Pancreas (tissue), 10 donors: ENCODE data around the gene LMOD3. TPM values are rescaled to one million over a fixed set of nuclear protein-coding genes. Genes with fewer than 3 reads are reported as not detected.

Experiments used
- ATAC-seq, 4 donors: fragments of 200-7000 bp; cut with Tn5 transposase; one replicate each; pipeline versions ENCODE4 v1.8.0 to v1.9.1; 2020; ENCODE audit warnings: mild to moderate bottlenecking in 4 of 4, moderate library complexity in 4 of 4
- DNase-seq, 6 donors: peaks; one replicate each; pipeline ENCODE4 v3.0.0-alpha.2; 2020
- FAIRE-seq: peaks from 2 replicates; lab custom pipeline; 2012; peaks lifted over from hg19 to GRCh38; lab: Jason Lieb, UNC
- H3K27ac ChIP-seq, 4 donors: fragments of 200-600 bp; sonication (generic); 1 replicate in 3 of 4; 2 replicates in 1 of 4; pipeline versions ENCODE4 v1.5.0 to v1.8.0; 2020
- H3K27me3 ChIP-seq, 4 donors: fragments of 200-600 bp; one replicate each; pipeline ENCODE4 v1.8.0; 2021
- H3K36me3 ChIP-seq, 3 donors: fragments of 200-600 bp; sonication (generic) in 1 of 3; one replicate each; pipeline versions ENCODE4 v1.5.0 to v1.8.0; 2020 to 2021
- H3K4me1 ChIP-seq, 3 donors: fragments of 200-600 bp; one replicate each; pipeline ENCODE4 v1.8.0; 2021
- H3K4me3 ChIP-seq, 4 donors: fragments of 200-600 bp; sonication (generic) in 2 of 4; one replicate each; pipeline versions ENCODE4 v1.5.0 to v1.8.0; 2020 to 2021
- H3K9me3 ChIP-seq, 4 donors: fragments of 200-600 bp; one replicate each; pipeline ENCODE4 v1.8.0; 2021
- WGBS, 2 donors: extraction: QIAGEN DNeasy Blood & Tissue Kit; methylation state at CpG; one replicate each; pipeline ENCODE4 v1.1.7; 2013; 5-methylcytosine and 5-hydroxymethylcytosine counted together
- intact Hi-C, 3 donors: fragments of 100-400 bp; cut with DNase I; formaldehyde crosslinking; loops; one replicate each; pipeline versions ENCODE4 v1.11.1 to v1.14.2; 2022
- polyA plus RNA-seq, 2 donors: library from polyadenylated mRNA; stranded (reverse); fragments of 200-250 nt; gene quantifications; one replicate each; pipeline ENCODE4 v1.2.3, GENCODE V29; 2013
- total RNA-seq, 6 donors: library from RNA; stranded (reverse); fragmentation: NEBNext Ultra II Directional in 4 of 6; extraction: Animal tissue kit (Norgen Biotek cat#: 25700) in 4 of 6; gene quantifications; one replicate each; pipeline versions ENCODE4 v1.2.1 to v1.2.4, GENCODE V29; 2021 to 2023
- TF ChIP-seq, protein P1 (sequence below), 4 donors: fragments of 200-600 bp; sonication (generic) in 3 of 4; IDR thresholded peaks; one replicate each; pipeline versions ENCODE4 v1.5.0 to v1.8.0; 2021; ENCODE audit warnings: antibody characterized with exemption in 4 of 4
- donor health status: healthy with polysubstance abuse.
- donor health status: DM: no; HTN: no; CAD: no; lungs with moderate emphysema.
- donor health status: DM: no; HTN: no; CAD: no.
- donor health status: control.
- donor health status: control.
- donor health status: Bipolar disorder and iron deficiency.
- donor health status: DM: yes; HTN: yes; CAD: no.
- donor health status: DM: no; HTN: no; CAD: no.
- donor health status: DM: no; HTN: no; CAD: no.
- donor health status: DM: yes; HTN: yes; CAD: no.

The LMOD3 gene
- total and polyA plus RNA-seq, 8 donors: 0.08 TPM; not detected in 7

DNA sequence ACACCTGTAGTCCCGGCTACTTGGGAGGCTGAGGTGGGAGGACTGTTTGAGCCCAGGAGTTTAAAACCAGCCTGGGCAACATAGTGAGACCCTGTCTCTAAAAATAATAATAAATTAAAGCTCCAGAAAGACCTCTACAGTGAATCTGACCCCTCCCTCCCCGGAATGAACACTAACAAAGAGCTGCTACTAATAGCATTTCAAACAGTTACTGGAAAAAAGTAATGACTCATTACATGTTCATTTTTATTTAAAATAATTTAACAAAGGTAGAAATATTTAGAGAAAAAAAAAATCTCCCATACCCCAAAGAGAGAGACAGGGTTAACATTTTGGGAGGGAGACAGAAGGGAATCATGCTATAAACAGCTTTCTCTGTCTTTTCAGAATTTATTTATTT lies 40.0 kb downstream of the LMOD3 start:
- H3K27ac ChIP-seq: peak overlapping the region in 2 of 4 donors; percentile 94 to 95
- WGBS, 2 donors: 78 to 85% methylated on average over 2 of the region's 2 CpGs
- no peaks in the 10 kb centered on the region for H3K27me3 ChIP-seq
- DNase-seq (no peak), ATAC-seq (no peak), FAIRE-seq (no peak)
- no peak overlapping the region for H3K4me3 ChIP-seq
- no peaks in the 10 kb centered on the region for H3K9me3 ChIP-seq
- peaks cover 15 to 41% (median 24%) of the 10 kb centered on the region in 3 donors for H3K4me1 ChIP-seq
- TF ChIP-seq, protein P1, sequence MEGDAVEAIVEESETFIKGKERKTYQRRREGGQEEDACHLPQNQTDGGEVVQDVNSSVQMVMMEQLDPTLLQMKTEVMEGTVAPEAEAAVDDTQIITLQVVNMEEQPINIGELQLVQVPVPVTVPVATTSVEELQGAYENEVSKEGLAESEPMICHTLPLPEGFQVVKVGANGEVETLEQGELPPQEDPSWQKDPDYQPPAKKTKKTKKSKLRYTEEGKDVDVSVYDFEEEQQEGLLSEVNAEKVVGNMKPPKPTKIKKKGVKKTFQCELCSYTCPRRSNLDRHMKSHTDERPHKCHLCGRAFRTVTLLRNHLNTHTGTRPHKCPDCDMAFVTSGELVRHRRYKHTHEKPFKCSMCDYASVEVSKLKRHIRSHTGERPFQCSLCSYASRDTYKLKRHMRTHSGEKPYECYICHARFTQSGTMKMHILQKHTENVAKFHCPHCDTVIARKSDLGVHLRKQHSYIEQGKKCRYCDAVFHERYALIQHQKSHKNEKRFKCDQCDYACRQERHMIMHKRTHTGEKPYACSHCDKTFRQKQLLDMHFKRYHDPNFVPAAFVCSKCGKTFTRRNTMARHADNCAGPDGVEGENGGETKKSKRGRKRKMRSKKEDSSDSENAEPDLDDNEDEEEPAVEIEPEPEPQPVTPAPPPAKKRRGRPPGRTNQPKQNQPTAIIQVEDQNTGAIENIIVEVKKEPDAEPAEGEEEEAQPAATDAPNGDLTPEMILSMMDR (IDR thresholded peaks at IDR 0.05): no peak
- intact Hi-C loops: no loop called here
- H3K36me3 ChIP-seq: no peaks in the 10 kb centered on the region

DNA sequence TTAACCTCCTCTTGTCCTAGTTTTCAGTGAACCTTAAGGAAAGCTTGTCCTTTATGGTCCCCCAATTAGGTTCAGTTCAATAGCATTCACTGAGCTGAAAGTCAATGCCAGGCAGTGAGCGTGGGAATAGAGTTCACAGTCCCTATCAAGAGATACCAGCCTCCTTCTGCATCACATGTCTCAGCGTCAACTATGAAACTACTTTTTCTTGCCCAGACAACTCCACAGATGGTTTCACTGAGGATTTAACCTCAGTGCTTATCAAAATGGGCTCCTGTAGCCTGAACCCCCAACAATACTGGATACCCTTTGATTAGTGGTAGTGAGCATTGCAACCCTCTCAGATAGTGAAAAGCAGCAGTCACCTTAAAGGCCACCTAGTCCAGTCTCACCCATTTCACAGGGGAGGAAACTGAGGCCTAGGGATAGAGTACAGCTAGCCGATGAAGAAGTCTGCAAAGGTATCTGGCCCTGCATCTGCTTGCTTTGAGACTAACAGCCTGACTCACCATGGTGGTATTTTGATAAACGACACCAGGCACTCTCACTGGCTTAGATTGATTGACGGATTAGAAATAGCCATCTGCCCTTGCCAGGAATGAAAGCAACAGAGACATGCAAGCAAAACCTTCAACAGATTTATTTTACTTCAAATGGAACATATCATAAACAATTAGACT lies 40.7 kb downstream of the LMOD3 start:
- Histone ChIP-seq H3K36me3 (no peaks in the 10 kb centered on the region), H3K27me3 (no peaks in the 10 kb centered on the region), H3K4me3 (no peak overlapping the region), H3K9me3 (no peaks in the 10 kb centered on the region), H3K4me1 (peaks cover 10 to 34% (median 17%) of the 10 kb centered on the region in 3 donors), H3K27ac (peak overlapping the region in 2 of 4 donors; percentile 15 to 95)
- TF ChIP-seq, protein P1 (IDR thresholded peaks at IDR 0.05): no peak
- no peak for DNase-seq
- 76 to 77% methylated on average over 5 of the region's 5 CpGs for WGBS, 2 donors
- ATAC-seq: no peak
- intact Hi-C loops: no loop called here
- FAIRE-seq: no peak

DNA sequence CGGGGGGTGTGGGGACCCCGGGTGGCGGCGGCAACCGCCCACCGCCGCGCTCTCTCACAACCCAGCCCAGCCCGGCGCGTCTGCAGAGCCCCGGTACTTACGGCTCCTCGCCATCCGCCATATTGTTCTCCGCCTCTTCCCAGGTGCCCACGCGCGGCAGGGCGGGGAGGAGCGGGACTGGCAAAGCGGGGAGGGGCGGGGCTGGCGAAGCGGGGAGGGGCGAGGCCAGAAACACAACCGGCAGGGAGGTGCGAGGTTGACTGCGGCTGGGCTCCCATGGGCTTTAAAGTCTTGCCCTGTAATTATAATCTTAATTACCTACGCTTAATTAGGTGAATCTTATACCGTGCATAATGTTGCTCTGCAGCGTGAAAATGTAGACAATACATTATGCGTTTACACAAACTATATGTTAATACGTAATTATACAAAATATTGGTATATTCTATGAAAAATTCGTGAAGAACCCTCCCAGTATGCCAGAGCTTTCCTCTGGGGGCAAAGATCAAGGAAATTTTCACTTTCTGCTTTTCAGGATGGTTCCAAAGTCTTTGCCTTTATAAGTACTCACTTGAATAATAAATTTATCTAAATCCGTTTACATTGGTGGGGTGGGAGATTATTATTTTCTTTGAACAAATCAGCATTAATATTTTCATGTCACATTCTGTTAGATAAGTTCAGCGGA lies 42.0 kb downstream of the LMOD3 start, which contains the start of gene UBA3:
UBA3 (minus strand) TSS at position 133 of the 688 bp plus-strand sequence; CDS start at position 121, 12 bp downstream.
- H3K9me3 ChIP-seq: no peaks in the 10 kb centered on the region
- peak within 1 kb of the TSS; percentile 63 to 93 (median 72) for H3K4me3 ChIP-seq
- FAIRE-seq: no peak
- H3K27ac ChIP-seq: peak within 1 kb of the TSS in 3 of 4 donors; percentile 42 to 75 (median 69)
- H3K36me3 ChIP-seq: no peaks in the 10 kb centered on the region
- DNase-seq: peak; percentile 88 to 95 (median 92)
- TF ChIP-seq, protein P1 (IDR thresholded peaks at IDR 0.05): no peak
- H3K27me3 ChIP-seq: no peaks in the 10 kb centered on the region
- 1 to 2% methylated on average over 26 to 37 of the region's 37 CpGs for WGBS, 2 donors
- intact Hi-C loops: no loop called here
- ATAC-seq: peak; percentile 80 to 88 (median 84)
- peaks cover 10 to 33% (median 16%) of the 10 kb centered on the region in 3 donors for H3K4me1 ChIP-seq

DNA sequence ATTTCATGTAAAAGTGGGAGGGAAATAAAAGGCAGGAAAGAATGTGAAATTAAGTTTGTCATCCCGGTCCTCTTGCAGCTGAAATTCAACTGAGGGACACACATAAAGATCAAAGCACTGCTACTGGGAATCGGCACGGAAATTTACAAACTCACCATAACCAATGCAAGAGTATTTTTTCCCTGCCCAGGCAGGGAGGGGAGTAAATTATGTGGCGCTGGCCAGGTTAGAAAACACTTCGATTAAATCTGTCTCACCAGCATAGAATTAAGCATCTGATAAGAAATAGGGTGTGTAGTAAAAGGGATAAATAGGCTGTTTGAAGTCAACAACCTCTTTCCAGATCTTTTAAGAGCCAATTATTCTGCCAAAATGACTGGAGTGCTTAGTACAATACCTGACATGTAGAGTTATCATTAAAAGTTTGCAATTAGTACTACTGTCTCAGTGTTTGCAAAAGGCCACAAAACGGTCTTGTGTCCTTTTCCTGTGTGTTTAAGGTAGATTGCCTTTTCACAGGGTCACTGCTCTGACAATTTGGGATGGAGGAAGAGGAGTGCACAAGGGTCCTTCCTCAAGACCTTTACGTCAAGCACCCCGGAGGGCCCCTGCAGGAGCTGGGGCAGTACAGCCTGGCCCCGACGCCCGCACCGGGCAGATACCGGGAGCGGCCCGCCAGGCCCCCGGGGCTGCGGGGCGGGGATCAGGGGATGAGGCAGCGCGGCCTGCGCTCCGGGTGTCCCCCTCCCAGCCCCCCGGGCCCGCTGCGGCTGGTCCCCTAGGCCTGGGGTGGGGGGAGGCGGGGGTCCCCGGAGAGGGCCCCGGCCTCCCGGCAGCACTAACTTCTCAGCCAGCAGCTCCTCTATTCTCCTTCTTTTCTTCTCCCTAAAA lies 42.9 kb downstream of the LMOD3 start:
- H3K9me3 ChIP-seq: no peaks in the 10 kb centered on the region
- WGBS, 2 donors: 1% methylated on average over 27 to 29 of the region's 29 CpGs
- peaks cover 10 to 33% (median 16%) of the 10 kb centered on the region in 3 donors for H3K4me1 ChIP-seq
- peak overlapping the region in 3 of 4 donors; percentile 42 to 75 (median 69) for H3K27ac ChIP-seq
- intact Hi-C loops: no loop called here
- TF ChIP-seq, protein P1 (IDR thresholded peaks at IDR 0.05): no peak
- DNase-seq: peak in 4 of 6 donors; percentile 31 to 67 (median 54)
- FAIRE-seq: no peak
- no peaks in the 10 kb centered on the region for H3K36me3 ChIP-seq
- H3K4me3 ChIP-seq: peak overlapping the region; percentile 63 to 93 (median 72)
- peak; percentile 30 to 53 (median 36) for ATAC-seq
- H3K27me3 ChIP-seq: no peaks in the 10 kb centered on the region
